Loucy (cell line): ENCODE results near the gene C19orf25.

Experiments used
- CTCF ChIP-seq: fragments of 200-600 bp; sonication (generic); conservative IDR thresholded peaks from 2 replicates; pipeline ENCODE4 v1.5.1; 2014; ENCODE audit warnings: mild to moderate bottlenecking, antibody characterized with exemption, low read length
- EZH2phosphoT487 ChIP-seq: fragments of 200-600 bp; IDR thresholded peaks from 2 replicates; pipeline ENCODE4 v1.6.1; 2018; ENCODE audit warnings: antibody characterized with exemption, mild to moderate bottlenecking, moderate library complexity, borderline replicate concordance

- TF ChIP-seq CTCF: no peak
- TF ChIP-seq EZH2phosphoT487: no peak
Measured at GRCh38 chr19:1467490-1468273, 11.3 kb downstream of the C19orf25 start.
